Measurements from ENCODE around the gene ZMYM4. TPM values are rescaled to one million over a fixed set of nuclear protein-coding genes. Genes with fewer than 3 reads are reported as not detected.

ZMYM4 gene
- total and polyA plus RNA-seq, 12 donors, result 14.7 to 59.2 (median 38.7) TPM

DNA sequence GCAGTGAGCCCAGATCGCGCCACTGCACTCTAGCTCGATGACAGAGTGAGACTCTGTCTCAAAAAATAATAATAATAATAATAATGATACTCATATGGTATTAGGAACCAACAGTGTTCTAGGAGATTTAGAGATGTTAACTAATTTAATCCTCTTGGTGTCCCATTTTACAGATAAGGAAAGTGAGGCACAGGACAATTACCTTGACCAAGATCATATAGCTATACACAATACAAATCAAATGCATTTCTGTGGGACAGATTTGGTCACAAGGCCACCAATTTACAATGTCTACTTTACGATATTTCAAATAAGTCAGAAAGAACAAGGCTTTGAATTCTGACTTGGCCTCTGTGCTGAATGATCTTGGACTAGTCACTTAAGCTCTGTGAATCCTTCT, 2.2 kb upstream of the ZMYM4 start:
- no peak overlapping the region for H3K4me3 ChIP-seq
- no peak overlapping the region for H3K27ac ChIP-seq
- H3K27me3 ChIP-seq, result no peaks in the 10 kb centered on the region
- intact Hi-C loops (cut with DNase I), result no loop called here
- TF ChIP-seq, protein P1, sequence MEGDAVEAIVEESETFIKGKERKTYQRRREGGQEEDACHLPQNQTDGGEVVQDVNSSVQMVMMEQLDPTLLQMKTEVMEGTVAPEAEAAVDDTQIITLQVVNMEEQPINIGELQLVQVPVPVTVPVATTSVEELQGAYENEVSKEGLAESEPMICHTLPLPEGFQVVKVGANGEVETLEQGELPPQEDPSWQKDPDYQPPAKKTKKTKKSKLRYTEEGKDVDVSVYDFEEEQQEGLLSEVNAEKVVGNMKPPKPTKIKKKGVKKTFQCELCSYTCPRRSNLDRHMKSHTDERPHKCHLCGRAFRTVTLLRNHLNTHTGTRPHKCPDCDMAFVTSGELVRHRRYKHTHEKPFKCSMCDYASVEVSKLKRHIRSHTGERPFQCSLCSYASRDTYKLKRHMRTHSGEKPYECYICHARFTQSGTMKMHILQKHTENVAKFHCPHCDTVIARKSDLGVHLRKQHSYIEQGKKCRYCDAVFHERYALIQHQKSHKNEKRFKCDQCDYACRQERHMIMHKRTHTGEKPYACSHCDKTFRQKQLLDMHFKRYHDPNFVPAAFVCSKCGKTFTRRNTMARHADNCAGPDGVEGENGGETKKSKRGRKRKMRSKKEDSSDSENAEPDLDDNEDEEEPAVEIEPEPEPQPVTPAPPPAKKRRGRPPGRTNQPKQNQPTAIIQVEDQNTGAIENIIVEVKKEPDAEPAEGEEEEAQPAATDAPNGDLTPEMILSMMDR (IDR thresholded peaks at IDR 0.05), result no peak
- no peak for TF ChIP-seq POLR2A (IDR thresholded peaks at IDR 0.05)
- WGBS, 4 donors, result 91 to 98% (median 96%) methylated on average over 4 of the region's 4 CpGs
- no peak for DNase-seq
- no peaks in the 10 kb centered on the region for H3K36me3 ChIP-seq (replicated peaks in 1 of 2)
- no peaks in the 10 kb centered on the region for H3K9me3 ChIP-seq (replicated peaks in 1 of 3)
- H3K4me1 ChIP-seq (replicated peaks in 1 of 2), result peaks cover 6 to 12% of the 10 kb centered on the region in 2 donors

DNA sequence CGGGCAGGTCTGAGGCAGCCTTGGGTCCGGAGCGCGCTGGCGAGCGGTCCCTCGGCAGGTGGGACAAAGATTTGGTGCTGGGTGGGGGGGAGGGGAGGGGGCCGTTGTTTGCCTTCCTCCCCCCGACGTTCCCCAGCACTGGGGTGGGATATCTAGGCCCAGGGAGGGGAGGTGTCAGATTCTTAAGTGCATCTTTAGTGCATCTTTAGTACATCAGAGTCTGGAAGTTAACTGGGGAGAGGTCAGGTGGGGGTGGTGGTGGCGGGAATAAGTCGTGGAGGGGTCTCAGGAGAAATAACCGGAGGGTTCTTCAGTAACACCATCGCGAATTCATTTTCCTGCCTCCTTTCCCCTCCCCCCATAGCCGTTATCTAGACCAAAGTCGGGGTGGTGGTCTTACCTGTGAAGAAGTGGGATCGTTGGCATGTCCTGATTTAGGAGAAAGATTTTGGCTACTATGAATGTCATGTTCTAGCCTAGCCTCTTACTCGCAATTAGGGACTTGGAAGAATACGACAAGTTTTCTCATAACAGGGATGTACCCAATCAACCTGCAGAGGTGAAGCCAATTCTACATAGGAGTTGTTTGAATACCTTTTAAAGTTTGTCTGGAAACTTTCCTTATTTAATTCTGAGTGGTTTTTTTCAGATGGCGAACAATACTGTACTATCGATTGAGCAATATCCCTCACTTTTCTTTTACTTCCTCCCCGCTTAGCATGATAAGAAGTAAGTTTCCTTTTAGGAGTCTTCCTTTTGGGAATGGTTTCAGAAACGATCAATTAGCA, 886 bp downstream of the ZMYM4 start:
- WGBS, 4 donors, result 2 to 3% (median 2%) methylated on average over 20 to 24 of the region's 24 CpGs
- TF ChIP-seq, protein P1 (IDR thresholded peaks at IDR 0.05), result no peak
- TF ChIP-seq POLR2A (IDR thresholded peaks at IDR 0.05), result no peak
- Histone ChIP-seq H3K27ac (peak overlapping the region in 4 of 5 donors; percentile 79 to 95 (median 86)), H3K36me3 (replicated peaks in 1 of 2) (no peaks in the 10 kb centered on the region), H3K27me3 (no peaks in the 10 kb centered on the region), H3K9me3 (replicated peaks in 1 of 3) (no peaks in the 10 kb centered on the region), H3K4me1 (replicated peaks in 1 of 2) (peaks cover 6 to 12% of the 10 kb centered on the region in 2 donors), H3K4me3 (peak overlapping the region in 2 of 4 donors; percentile 95 to 96)
- intact Hi-C loops (cut with DNase I), result no loop called here
- peak in 1 of 7 donors; percentile 12 for DNase-seq

DNA sequence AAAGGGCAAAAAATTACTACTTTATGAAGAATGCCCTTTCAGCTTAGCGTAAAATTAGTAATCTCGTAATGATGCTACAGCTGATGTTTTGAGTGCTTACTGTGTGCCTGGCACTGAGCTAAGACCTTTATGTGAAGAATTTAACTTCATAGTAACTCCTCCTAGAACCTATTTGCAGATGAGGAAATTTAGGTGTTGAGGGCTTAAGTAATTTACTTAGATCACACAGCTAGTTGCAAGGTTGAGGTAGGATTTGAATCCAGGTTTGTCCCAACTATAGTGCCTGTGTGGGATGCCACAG, 1.4 kb downstream of the ZMYM4 start:
- intact Hi-C loops (cut with DNase I), result no loop called here
- DNase-seq, result no peak
- Histone ChIP-seq H3K27me3 (no peaks in the 10 kb centered on the region), H3K4me3 (peak overlapping the region in 2 of 4 donors; percentile 95 to 96), H3K27ac (no peak overlapping the region), H3K36me3 (replicated peaks in 1 of 2) (no peaks in the 10 kb centered on the region), H3K9me3 (replicated peaks in 1 of 3) (no peaks in the 10 kb centered on the region), H3K4me1 (replicated peaks in 1 of 2) (peaks cover under 1 to 12% of the 10 kb centered on the region in 2 donors)
- TF ChIP-seq, protein P1 (IDR thresholded peaks at IDR 0.05), result no peak
- TF ChIP-seq POLR2A (IDR thresholded peaks at IDR 0.05), result no peak
- 44 to 69% (median 60%) methylated on average over 2 of the region's 2 CpGs for WGBS, 4 donors

DNA sequence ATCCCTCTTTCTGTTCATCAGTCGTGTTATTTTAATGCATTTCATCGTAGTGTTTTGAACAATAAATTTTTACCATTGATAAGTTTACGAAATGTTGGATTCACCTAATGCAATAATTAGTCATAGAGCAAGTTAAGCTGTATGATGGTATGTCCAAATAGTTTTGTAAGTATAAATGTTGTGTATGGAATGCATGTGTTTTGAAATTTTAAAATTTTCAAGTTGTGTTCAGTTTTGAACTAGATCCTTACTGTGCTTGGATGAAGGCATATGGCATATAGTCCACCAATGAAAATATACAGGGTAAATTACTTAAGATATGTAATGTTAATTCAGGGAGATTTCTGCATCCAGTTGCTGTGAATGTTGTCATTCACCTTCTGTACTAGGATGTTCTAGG, 2.3 kb downstream of the ZMYM4 start:
- Histone ChIP-seq H3K36me3 (replicated peaks in 1 of 2) (no peaks in the 10 kb centered on the region), H3K9me3 (replicated peaks in 1 of 3) (no peaks in the 10 kb centered on the region), H3K4me3 (no peak overlapping the region), H3K27me3 (no peaks in the 10 kb centered on the region), H3K4me1 (replicated peaks in 1 of 2) (peaks cover 0 to 16% of the 10 kb centered on the region in 2 donors), H3K27ac (no peak overlapping the region)
- TF ChIP-seq, protein P1 (IDR thresholded peaks at IDR 0.05), result no peak
- no peak for TF ChIP-seq POLR2A (IDR thresholded peaks at IDR 0.05)
- DNase-seq, result no peak
- 94 to 99% (median 96%) methylated on average over 3 of the region's 3 CpGs for WGBS, 4 donors
- intact Hi-C loops (cut with DNase I), result no loop called here

All from adrenal gland (tissue), 12 donors.